Astrocyte of the spinal cord (primary cell): ENCODE data around the gene NLGN1.

Source experiments
- DNase-seq: peaks from one replicate; pipeline ENCODE4 v3.0.0; 2011; ENCODE audit warnings: low read depth, low spot score
- H3K4me3 ChIP-seq: 2 replicates; pipeline ENCODE4 v1.5.1; 2011; ENCODE audit warnings: low read depth, mild to moderate bottlenecking, low read length, moderate library complexity
- CTCF ChIP-seq: IDR thresholded peaks from 2 replicates; pipeline ENCODE4 v1.5.1; 2012; ENCODE audit warnings: low read depth, mild to moderate bottlenecking, low read length, inconsistent platforms
- in situ Hi-C: cut with HindIII; loops from 2 replicates; pipeline ENCODE4 v1.10.0; 2017; ENCODE audit warnings: low sequenced_read_pairs

Gene NLGN1

GRCh38 chr3:174170248-174170647, 772.7 kb downstream of the NLGN1 start:
- no peak for TF ChIP-seq CTCF
- no peak overlapping the region for H3K4me3 ChIP-seq
- DNase-seq, result no peak
- in situ Hi-C loops, result no loop called here

GRCh38 chr3:174186377-174186989, 788.9 kb downstream of the NLGN1 start:
- no peak for TF ChIP-seq CTCF
- DNase-seq, result no peak
- in situ Hi-C loops, result no loop called here
- H3K4me3 ChIP-seq, result no peak overlapping the region

- TF ChIP-seq CTCF, result no peak
- in situ Hi-C loops, result no loop called here
- H3K4me3 ChIP-seq, result no peak overlapping the region
- no peak for DNase-seq
These were observed 793.8 kb downstream of the NLGN1 start for GRCh38 chr3:174191380-174191779.

- in situ Hi-C loops, result no loop called here
- no peak for DNase-seq
- no peak for TF ChIP-seq CTCF
These were observed 794.4 kb downstream of the NLGN1 start for GRCh38 chr3:174191895-174192294.

GRCh38 chr3:174192471-174192870, 794.9 kb downstream of the NLGN1 start:
- no peak overlapping the region for H3K4me3 ChIP-seq
- no peak for TF ChIP-seq CTCF
- DNase-seq, result no peak
- in situ Hi-C loops, result no loop called here

More at GRCh38 chr3:174191895-174192294, 794.4 kb downstream of the NLGN1 start:
- no peak overlapping the region for H3K4me3 ChIP-seq

- TF ChIP-seq CTCF, result no peak
- no peak overlapping the region for H3K4me3 ChIP-seq
- in situ Hi-C loops, result no loop called here
- no peak for DNase-seq
These were observed 796.1 kb downstream of the NLGN1 start for GRCh38 chr3:174193604-174194003.
